Measurements from ENCODE around the gene SUPV3L1. TPM values are rescaled to one million over a fixed set of nuclear protein-coding genes. Genes with fewer than 3 reads are reported as not detected.
"Not testable (repeated sequence)": the region's sequence is repeated elsewhere in the genome, so short reads cannot be mapped to it uniquely, and the experiment has no call there.

The SUPV3L1 gene
- total RNA-seq, result 10 to 100 TPM; 19.6 to 21.4 (median 20.4) TPM

- H3K4me3 ChIP-seq (ENCODE audit: low read depth, poor library complexity, severe bottlenecking), result peak within 1 kb of the TSS; percentile 98
- intact Hi-C loops (cut with DNase I; ENCODE audit: low total_unique reads), result no loop called here
- 0 to 1% methylated on average over 39 to 40 of the region's 44 CpGs for WGBS, 2 donors
- TF ChIP-seq CTCF (IDR thresholded peaks at IDR 0.05), result no peak
- no peak for TF ChIP-seq POLR2A (IDR thresholded peaks at IDR 0.05)
- peak; percentile 94 to 97 for DNase-seq (ENCODE audit: low spot score in 2 of 2)
These were observed at the start of gene SUPV3L1 for GRCh38 chr10:69179743-69180524. Gene SUPV3L1 (plus strand): TSS chr10:69180234. CDS start chr10:69180292, 58 bp downstream.

- WGBS, 2 donors, result 42 to 46% methylated on average over 2 of the region's 2 CpGs
- intact Hi-C loops (cut with DNase I; ENCODE audit: low total_unique reads), result no loop called here
- no peak overlapping the region for H3K4me3 ChIP-seq (ENCODE audit: low read depth, poor library complexity, severe bottlenecking)
- TF ChIP-seq POLR2A (IDR thresholded peaks at IDR 0.05) (no peak), CTCF (IDR thresholded peaks at IDR 0.05) (no peak)
- DNase-seq (ENCODE audit: low spot score in 2 of 2), result no peak
These were observed 49.8 kb upstream of the SUPV3L1 start for GRCh38 chr10:69130251-69130650.

GRCh38 chr10:69139961-69140360, 40.1 kb upstream of the SUPV3L1 start:
- WGBS, 2 donors, result 95 to 98% methylated on average over 2 of the region's 2 CpGs
- DNase-seq (ENCODE audit: low spot score in 2 of 2), result no peak
- intact Hi-C loops (cut with DNase I; ENCODE audit: low total_unique reads), result no loop called here
- TF ChIP-seq POLR2A (IDR thresholded peaks at IDR 0.05), result no peak
- no peak for TF ChIP-seq CTCF (IDR thresholded peaks at IDR 0.05)
- no peak overlapping the region for H3K4me3 ChIP-seq (ENCODE audit: low read depth, poor library complexity, severe bottlenecking)

- no peak for DNase-seq (ENCODE audit: low spot score in 2 of 2)
- no peak overlapping the region for H3K4me3 ChIP-seq (ENCODE audit: low read depth, poor library complexity, severe bottlenecking)
- intact Hi-C loops (cut with DNase I; ENCODE audit: low total_unique reads), result no loop called here
- 79 to 84% methylated on average over 1 of the region's 1 CpG for WGBS, 2 donors
- TF ChIP-seq POLR2A (IDR thresholded peaks at IDR 0.05), result no peak
- TF ChIP-seq CTCF (IDR thresholded peaks at IDR 0.05), result no peak
These were observed 38.7 kb upstream of the SUPV3L1 start for GRCh38 chr10:69141304-69141703.

- intact Hi-C loops (cut with DNase I; ENCODE audit: low total_unique reads); H3K4me3 ChIP-seq (ENCODE audit: low read depth, poor library complexity, severe bottlenecking); DNase-seq (ENCODE audit: low spot score in 2 of 2): not testable (repeated sequence)
- 95 to 97% methylated on average over 3 of the region's 3 CpGs for WGBS, 2 donors
These were observed 38.0 kb upstream of the SUPV3L1 start for GRCh38 chr10:69142074-69142473.

GRCh38 chr10:69142983-69143382, 37.1 kb upstream of the SUPV3L1 start:
- DNase-seq (ENCODE audit: low spot score in 2 of 2), result no peak
- 55 to 91% methylated on average over 3 of the region's 3 CpGs for WGBS, 2 donors
- H3K4me3 ChIP-seq (ENCODE audit: low read depth, poor library complexity, severe bottlenecking), result no peak overlapping the region
- intact Hi-C loops (cut with DNase I; ENCODE audit: low total_unique reads), result no loop called here
- no peak for TF ChIP-seq CTCF (IDR thresholded peaks at IDR 0.05)
- no peak for TF ChIP-seq POLR2A (IDR thresholded peaks at IDR 0.05)
